GM15510 (cell line): ENCODE data around the gene SH3GL1.

Experiments
- POLR2A ChIP-seq: IDR thresholded peaks from 3 replicates; pipeline ENCODE4 v1.6.1; 2011; ENCODE audit warnings: borderline replicate concordance; ENCODE audit not compliant: insufficient read length; ENCODE audit errors: extremely low read depth

The SH3GL1 gene

GRCh38 chr19:4391701-4392483 lies 8.5 kb downstream of the SH3GL1 start:
- TF ChIP-seq POLR2A = no peak

GRCh38 chr19:4391306-4391693 lies 9.0 kb downstream of the SH3GL1 start:
- TF ChIP-seq POLR2A = no peak

- no peak for TF ChIP-seq POLR2A
Observed at GRCh38 chr19:4390567-4391305, 9.6 kb downstream of the SH3GL1 start.

GRCh38 chr19:4390017-4390566 lies 10.3 kb downstream of the SH3GL1 start:
- TF ChIP-seq POLR2A = no peak

GRCh38 chr19:4389511-4390016 lies 10.8 kb downstream of the SH3GL1 start:
- TF ChIP-seq POLR2A = no peak

- TF ChIP-seq POLR2A = no peak
Observed at GRCh38 chr19:4389064-4389375, 11.3 kb downstream of the SH3GL1 start.

- TF ChIP-seq POLR2A = no peak
Observed at GRCh38 chr19:4388337-4389063, 11.8 kb downstream of the SH3GL1 start.

GRCh38 chr19:4386041-4386782 lies 14.1 kb downstream of the SH3GL1 start:
- no peak for TF ChIP-seq POLR2A

GRCh38 chr19:4385291-4386040 lies 14.9 kb downstream of the SH3GL1 start:
- TF ChIP-seq POLR2A = no peak

GRCh38 chr19:4380254-4380727 lies 20.1 kb downstream of the SH3GL1 start:
- no peak for TF ChIP-seq POLR2A

- TF ChIP-seq POLR2A = no peak
Observed at GRCh38 chr19:4379383-4380253, 20.7 kb downstream of the SH3GL1 start.

GRCh38 chr19:4378886-4379285 lies 21.5 kb downstream of the SH3GL1 start:
- TF ChIP-seq POLR2A = no peak
